Femur (tissue), 1 donor: ENCODE measurements around the gene MAML3.
"Not testable (repeated sequence)": the region's sequence is repeated elsewhere in the genome, so short reads cannot be mapped to it uniquely, and the experiment has no call there.

ENCODE experiments used
- DNase-seq: peaks from one replicate; pipeline ENCODE4 v3.0.0-alpha.2; 2017

MAML3 gene

GRCh38 chr4:139704915-139705485, 449.0 kb downstream of the MAML3 start:
- DNase-seq = no peak

DNA sequence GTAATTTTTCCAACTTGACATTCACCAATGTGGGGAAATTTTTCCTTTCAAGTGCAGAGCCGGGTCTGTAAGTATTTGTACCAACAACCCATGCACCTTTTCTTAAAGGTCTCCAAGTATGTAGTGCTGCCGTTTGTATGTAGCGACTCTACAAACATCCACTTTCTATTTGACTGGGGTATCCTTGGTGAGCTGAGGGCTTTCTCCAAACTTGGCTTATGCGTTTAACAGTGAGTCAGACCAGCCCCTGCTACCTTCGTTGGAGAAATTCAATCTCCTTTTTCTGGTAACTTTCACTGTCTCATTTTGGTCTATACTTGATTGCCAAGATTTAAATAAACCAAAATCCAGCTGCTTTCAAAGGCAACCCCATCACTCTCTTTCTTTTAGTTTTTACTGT, 453.4 kb downstream of the MAML3 start:
- no peak for DNase-seq

GRCh38 chr4:139698167-139698925, 455.6 kb downstream of the MAML3 start:
- not testable (repeated sequence) for DNase-seq

GRCh38 chr4:139696491-139696890, 457.5 kb downstream of the MAML3 start:
- DNase-seq = no peak

DNA sequence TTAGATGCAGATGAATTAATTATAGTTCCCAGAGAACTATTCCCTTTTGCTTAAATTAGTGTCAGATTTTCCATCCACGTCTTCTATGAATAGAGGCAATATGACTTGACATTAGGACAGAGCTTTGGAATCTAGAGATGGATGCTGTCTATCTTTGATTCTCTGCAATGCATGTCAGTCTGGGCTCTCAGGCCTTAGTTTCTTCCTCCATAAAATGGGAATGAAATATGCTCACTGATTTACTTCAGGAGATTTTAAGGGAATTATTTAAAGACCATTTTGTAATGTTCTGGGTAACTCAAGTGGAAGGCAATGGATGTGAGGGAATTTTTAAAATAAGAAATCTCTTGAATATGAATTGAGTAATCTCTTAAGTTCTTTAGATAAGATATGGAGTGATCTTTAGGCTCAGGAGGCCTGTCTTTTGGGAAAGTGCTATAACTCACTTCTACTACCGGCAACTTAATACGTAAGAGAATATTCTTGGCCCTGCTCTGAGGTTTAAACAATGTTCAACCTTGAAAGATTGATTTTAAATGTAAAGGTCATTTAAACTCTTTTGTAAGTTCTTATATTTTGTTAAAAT, 459.4 kb downstream of the MAML3 start:
- DNase-seq = no peak

GRCh38 chr4:139692309-139693012, 461.5 kb downstream of the MAML3 start:
- DNase-seq = no peak

DNA sequence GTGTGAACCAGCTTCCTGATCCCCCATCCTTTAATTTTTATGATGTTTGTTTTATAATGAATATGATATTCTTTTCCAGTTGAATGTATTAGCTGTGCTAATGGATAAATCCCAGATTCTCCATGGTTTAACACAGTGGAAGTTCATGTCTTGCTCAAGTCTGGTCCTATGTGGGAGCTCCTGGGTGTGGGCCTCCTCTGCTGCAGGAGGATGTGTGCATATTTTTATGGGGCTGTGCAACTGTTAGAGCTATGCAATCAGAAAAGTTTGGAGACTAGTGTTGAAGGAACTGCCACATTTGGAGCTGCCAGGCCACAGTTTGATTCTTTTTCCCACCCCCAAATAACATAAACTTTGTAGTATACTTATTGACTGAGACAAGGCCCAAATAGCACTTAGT, 463.6 kb downstream of the MAML3 start:
- no peak for DNase-seq

DNA sequence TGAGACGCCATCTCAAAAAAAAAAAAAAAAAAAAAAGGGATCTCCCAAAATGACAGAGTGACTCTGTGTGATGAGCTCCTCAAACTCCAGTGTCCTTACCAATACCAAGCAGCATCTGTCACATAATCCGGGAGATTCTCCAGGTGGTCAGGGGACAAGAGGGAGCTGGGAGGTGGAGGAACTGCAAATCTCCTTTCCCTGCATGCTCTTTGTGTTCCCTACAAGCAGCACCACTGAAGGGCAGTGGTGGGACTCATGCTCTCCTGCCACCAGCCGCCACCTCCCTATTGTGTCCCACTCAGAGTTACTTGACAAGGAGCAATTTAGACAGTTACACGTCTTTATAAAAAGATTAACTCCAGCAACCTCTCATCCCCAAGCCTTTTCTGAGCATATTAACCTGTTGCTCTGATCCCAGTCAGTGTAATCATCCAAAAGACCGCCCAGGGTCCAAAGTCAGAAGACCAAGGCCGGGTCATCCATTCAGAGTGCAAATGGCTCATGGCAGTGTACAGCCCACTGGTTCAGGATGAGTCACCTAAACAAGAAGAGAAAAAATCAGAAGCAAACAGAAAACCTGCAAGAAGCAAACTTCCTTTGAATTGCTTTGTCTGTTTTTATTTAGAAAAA, 464.8 kb downstream of the MAML3 start:
- no peak for DNase-seq

DNA sequence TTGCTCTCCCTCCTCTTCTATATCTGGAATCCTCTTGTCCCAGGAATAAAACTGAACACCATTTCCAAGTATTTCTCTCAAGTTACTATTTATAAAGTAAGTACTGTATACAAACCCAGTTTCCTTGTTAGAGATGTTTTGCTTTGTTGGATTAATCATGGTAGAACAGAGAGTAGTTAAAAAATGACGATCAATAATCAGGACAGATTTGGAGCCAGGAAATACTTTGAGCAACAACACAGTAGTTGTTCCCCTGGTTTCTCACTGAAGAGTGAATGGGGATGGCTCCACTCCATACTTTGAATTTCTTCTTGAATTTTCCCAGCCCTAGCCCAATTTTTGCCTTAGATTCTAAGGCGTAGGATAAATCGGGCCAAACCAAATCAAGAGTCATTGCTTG, 467.0 kb downstream of the MAML3 start:
- DNase-seq = no peak

DNA sequence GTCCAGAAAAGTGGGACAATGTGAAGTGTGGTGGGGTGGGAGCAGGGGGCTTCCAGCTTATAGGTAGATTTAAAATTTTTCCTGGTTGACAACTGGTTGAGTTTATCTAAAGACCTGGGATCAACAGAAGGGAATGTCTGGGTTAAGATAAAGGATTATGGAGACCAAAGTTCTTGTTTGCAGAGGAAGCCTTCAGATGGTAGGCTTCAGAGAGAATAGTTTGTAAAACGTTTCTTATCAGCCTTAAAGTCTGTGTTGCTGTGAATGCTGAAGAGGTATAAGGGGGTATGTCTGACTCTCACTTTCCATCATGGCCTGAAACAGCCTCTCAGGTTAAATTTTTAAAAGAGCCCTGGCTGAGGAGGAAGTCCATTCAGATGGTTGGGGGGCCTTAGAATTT, 467.9 kb downstream of the MAML3 start:
- no peak for DNase-seq

DNA sequence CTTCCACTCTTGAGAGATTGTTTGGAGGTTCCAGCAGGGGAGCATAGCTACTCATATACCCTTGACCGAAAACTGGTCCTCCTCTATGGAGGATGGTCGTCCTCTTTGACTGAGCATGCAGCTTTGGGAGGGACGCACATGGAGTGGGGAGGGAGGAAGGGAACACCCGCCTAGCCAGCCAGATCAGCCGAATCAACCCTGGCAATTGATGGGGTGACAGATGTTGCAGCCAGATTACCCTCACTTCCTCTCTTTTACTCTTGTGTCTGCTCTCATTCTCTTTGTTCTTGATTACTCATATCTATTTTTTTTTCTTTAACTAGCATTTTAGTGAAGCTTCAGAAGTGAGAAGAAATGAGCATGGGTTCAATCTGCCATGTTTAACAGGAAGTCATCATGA, 468.8 kb downstream of the MAML3 start:
- no peak for DNase-seq

DNA sequence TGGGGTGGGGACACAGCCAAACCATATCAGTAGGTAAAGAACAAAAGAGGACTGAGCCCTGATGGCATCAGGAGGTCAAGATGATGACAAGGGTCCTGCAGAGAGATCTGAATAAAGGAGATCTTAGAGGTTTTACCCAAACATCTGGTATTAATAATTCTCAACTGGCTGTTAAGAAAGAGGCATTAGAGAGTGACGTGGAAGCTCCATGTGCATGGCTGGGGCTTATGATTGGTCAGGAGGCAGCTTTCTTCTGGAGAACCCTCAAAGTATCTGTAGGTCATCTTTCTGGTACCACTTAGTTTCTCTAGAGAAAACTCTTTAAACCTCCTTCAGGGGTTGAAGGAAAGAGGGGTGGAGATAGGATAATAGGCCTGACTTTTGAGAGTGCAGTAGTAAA, 469.6 kb downstream of the MAML3 start:
- no peak for DNase-seq

- no peak for DNase-seq
Observed at GRCh38 chr4:139682741-139683151, 471.2 kb downstream of the MAML3 start.

- DNase-seq = no peak
Observed at GRCh38 chr4:139682309-139682708, 471.7 kb downstream of the MAML3 start.

DNA sequence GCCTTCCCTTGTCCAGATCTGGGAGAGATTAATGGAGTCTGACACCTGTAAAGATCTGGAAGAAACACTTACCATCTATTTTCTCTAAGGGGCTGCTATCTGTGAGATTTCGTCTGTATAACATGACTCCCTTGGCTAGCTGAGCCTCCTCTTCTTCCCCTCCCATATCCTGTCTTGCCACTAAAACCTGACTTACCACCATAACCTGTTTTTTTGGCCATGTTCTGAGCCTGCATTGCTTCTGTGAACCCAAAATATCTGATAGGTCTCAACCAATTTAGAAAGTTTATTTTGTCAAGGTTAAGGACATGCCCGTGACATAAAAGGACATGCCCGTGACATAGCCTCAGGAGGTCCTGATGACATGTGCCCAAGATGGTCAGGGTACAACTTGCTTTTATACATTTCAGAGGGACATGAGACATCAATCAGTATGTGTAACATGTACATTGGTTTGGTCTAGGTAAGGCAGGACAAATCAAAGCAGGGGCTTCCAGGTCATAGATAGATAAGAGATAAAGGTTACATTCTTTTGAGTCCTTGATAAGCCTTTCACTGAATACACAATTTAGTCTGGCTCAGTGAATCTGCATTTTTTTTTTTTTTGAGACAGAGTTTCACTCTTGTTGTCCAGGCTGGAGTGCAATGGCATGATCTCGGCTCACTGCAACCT, 476.9 kb downstream of the MAML3 start:
- DNase-seq = no peak

DNA sequence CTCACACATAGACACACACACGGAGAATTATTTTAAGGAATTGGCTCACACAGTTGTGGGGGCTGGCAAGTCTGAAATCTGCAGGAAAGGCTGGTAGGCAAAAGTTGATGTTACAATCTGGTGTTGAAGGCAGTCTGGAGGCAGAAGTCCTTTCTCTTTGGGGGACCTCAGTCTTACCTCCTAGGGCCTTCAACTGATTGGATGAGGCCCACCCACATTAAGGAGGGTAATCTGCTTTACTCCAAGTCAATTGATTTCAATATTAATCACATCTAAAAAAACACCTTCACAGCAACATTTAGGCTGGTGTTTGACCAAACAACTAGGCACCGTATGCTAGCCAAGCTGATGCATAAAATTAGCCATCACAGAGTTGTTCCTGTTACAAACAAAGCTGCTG, 477.6 kb downstream of the MAML3 start:
- no peak for DNase-seq

DNA sequence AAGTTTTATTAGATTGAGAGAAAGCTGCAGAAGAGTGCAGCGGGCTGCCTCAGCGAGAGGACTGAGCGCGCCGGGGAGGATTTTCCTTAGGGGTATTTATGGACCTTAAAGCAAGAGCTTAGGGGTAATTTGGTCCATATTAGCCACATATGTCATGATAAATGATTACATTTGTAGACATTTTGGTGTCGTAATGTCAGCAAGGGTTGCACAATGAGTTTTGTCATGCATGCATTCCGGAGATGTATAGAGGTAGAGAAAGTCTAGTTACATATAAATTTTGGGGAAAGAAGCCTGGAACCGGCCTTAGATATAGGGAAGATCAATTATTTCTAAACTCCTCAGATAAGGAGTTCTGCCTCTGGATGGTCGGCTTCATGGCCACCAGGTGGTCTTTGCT, 478.3 kb downstream of the MAML3 start:
- no peak for DNase-seq

DNA sequence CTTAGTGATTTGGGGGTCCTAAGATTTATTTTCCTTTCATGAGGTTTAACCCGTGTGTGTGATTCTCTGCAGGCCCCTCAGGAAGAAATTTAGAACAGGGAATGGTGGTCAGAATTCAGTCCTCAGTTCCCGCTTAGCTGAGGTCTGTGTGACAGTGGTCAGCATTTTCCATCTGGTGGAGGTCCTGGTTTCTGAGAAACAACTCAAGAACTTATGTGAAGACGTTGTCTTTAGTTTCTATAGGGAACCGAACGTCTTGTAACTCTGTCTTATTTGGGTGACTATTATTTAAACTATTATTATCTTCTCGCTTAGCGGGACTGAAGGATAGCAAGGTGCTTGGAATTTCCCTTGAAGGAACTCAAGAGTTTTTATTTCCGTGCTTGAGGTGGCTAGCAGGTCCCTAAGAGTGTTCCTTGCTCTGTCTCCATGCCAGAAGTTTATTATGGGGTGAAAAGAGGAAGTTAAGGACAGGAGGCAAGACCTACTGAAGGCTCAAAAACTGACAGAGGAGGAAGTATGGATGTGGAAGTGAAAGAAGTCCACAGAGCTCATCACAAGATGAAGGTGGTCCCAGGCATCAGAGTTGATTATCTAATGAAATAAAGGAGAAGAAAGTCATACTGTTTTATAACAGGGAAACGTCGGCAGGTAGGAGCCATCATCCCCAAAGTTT, 479.0 kb downstream of the MAML3 start:
- no peak for DNase-seq

DNA sequence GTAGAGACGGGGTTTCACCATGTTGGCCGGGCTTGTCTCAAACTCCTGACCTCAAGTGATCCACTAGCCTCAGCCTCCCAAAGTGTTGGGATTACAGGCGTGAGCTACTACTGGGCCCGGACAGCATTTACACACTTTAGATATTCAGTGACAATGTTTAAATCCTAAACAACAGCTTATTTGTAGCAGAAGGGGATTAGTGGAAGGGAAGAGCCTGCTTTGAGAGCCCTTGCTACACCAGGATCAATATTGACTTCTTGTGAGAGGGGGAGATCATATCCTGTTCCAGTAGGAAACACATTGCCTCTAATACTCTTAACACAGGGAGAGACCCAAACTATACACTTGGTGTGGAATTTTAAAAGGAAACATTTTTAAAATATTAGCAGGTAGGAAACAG, 481.3 kb downstream of the MAML3 start:
- no peak for DNase-seq

- no peak for DNase-seq
Observed at GRCh38 chr4:139672215-139672614, 481.8 kb downstream of the MAML3 start.

DNA sequence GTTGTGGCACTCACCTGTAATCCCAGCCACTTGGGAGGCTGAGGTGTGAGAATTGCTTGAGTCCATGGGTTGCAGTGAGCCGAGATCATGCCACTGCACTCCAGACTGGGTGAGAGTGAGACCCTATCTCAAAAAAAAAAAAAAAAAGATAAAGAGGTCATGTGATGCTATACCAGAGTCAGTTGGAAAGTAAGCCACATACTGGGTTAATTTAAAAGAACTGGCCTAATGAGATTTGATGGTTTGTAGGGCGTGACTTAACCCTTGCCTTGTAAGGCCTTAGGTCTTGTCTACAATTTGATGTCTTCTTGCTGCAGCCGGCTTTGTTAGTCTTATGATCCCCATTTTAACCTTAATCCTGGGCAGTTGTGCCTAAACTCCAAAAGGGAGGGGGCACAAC, 483.2 kb downstream of the MAML3 start:
- no peak for DNase-seq

GRCh38 chr4:139669890-139670289, 484.1 kb downstream of the MAML3 start:
- DNase-seq = no peak
